Measurements from ENCODE around the gene OSBPL5.

Gene OSBPL5, protein sequence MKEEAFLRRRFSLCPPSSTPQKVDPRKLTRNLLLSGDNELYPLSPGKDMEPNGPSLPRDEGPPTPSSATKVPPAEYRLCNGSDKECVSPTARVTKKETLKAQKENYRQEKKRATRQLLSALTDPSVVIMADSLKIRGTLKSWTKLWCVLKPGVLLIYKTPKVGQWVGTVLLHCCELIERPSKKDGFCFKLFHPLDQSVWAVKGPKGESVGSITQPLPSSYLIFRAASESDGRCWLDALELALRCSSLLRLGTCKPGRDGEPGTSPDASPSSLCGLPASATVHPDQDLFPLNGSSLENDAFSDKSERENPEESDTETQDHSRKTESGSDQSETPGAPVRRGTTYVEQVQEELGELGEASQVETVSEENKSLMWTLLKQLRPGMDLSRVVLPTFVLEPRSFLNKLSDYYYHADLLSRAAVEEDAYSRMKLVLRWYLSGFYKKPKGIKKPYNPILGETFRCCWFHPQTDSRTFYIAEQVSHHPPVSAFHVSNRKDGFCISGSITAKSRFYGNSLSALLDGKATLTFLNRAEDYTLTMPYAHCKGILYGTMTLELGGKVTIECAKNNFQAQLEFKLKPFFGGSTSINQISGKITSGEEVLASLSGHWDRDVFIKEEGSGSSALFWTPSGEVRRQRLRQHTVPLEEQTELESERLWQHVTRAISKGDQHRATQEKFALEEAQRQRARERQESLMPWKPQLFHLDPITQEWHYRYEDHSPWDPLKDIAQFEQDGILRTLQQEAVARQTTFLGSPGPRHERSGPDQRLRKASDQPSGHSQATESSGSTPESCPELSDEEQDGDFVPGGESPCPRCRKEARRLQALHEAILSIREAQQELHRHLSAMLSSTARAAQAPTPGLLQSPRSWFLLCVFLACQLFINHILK

DNA sequence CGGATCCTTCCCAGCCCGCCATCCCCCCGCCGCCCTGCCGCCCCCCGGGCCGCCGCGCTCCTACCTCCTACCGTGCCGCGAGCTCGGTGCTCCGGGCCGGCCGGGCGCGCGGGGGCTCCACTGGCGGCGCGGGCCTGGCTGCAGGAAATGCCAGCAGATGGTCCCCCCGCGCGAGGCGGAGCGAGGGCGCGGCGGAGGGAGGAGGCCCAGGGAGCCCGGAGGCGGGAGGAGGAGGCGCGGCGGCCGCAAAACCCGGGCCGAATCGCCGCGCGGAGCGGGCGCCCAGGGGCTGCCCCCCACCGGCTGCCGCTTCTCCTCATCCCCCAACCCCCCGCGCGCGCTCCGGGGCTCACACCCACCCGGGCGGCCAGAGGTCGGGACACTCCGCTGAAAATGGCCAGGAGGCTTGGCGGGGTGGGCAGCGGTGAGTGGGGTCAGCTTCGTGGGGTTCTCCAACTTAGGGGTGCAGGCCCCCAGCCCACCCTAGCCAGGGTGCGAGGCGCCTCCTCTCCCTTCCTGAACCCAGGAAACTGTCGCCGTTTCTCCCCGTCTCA is at the start of gene OSBPL5:
Gene OSBPL5 (minus strand): TSS at position 159 of the 554 bp plus-strand sequence. CDS start 36,162 bp downstream, outside the sequence.
- DNase-seq = no peak

DNA sequence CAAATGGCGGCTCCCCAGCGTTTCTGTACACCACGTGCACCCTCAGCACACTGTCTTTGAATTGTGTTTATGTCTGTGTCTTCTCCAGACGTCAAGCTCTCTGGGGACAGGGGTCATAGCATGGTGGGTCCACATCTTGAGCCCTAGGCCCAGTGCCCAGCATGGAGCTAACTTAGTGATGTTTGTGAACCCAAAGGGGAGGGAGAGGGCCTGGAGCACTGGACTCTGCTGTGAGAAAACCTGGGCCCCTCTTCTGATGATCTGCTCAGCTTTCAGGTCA is 49.2 kb upstream of the OSBPL5 start:
- DNase-seq = no peak

GRCh38 chr11:3213659-3214419 is 48.7 kb upstream of the OSBPL5 start:
- DNase-seq = no peak

GRCh38 chr11:3208272-3208671 is 43.2 kb upstream of the OSBPL5 start:
- no peak for DNase-seq

DNA sequence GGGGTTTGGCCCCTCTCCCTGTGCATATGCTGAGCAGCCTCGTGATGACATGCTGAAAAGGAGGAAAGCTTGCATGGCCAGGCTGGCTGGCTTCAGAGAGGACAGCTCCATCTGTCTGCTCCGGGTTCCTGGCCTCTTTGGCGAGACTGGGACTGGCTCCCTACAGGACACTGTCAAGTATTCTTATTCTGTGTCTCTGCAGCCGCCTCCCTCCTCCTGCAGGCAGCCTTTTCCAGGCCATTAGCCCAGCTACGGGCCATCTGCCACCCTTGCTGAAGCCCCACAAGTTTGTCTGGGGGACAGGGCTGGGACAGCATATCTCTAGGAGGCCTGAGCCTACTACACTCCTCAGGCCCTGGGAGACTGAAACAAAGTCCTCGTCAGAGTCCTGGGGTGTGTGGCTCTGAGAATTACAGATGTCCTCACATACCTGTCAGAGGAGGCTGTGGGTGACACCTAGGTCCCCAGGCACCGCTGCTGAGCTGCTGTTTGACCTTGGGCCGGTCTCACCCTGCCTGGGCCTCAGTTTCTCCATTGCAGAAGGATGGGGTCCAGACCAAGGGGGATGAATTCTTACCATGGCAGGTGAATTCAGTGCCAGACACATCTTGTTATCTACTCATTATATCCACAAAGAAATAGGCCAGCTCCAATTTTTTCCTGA is 42.5 kb upstream of the OSBPL5 start:
- DNase-seq = no peak

DNA sequence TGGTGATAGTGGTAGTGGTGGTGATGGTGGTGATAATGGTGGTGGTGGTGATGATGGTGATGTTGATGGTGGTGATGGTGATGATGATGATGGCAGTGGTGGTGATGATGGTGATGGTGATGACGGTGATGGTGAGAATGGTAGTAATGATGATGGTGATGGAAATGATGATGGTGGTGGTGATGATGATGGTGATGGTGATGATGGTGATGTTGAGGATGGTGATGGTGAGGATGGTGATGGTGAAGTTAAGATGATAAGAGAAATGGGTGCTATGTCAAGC is 41.8 kb upstream of the OSBPL5 start:
- no peak for DNase-seq

- no peak for DNase-seq
Measured at GRCh38 chr11:3206156-3206921, 41.2 kb upstream of the OSBPL5 start.

DNA sequence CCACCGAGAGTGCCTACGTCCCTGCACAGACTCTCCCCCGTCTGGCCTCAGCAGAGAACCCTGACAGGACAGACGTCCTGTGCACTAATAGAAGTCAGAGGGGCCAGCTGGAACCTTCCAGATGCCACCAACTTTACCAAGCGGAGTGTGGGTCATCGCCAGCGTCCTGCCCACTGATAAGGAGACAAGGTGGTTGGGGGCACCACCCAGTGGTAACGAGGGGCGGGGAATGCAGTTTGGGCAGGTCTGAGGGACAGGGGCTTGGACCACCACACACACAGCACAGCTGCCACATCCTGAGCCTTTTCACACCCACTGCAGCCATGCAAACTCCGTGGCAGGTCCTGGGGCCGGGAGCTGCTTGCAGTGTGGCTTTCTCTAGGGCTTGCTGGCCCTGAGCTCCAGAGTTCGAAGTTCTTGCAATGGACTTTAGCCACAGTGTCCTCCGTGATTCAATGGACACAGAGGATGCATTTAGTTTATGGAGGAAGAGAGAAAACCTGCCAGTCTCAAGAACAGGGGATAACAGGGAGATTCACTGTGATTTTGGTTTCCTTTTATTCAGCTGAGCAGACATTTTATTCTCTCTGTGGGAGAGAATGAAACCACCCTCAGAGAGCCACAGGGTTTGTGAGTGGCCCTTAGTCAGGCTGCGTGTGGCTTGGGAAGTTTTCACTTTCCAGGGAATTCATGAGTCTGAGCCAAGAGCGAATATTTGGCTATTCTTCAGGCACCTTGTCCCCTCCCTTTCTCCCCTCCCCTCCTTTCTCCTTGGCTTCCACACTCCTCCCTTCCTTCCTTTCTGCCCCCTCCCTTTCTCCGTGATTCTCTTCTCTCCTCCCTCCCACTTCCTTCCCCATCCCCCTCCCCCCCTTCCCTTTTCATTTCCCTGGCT is 40.4 kb upstream of the OSBPL5 start:
- no peak for DNase-seq

- DNase-seq = no peak
Measured at GRCh38 chr11:3204141-3205015, 39.3 kb upstream of the OSBPL5 start.

- DNase-seq = no peak
Measured at GRCh38 chr11:3203221-3204043, 38.3 kb upstream of the OSBPL5 start.

DNA sequence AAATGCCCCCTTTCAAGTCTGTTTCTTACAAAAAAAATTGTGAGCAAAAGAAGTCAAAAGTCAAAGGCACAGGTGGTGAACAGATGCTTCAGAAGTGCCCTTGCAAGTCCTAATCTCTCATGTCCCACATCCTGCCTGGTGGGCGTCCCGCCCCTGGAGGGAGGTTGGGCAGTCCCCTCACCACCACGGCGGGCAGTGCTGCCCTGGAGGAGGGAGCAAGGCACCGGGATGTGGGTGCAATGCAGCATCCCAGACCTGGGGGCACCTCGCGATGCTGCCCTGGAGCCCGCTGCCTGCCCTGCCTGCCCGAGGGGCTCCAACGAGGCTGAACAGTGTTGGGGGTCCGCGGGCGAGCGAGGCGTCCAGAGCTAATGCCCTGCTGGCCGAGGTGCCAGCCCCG is 37.6 kb upstream of the OSBPL5 start:
- no peak for DNase-seq

DNA sequence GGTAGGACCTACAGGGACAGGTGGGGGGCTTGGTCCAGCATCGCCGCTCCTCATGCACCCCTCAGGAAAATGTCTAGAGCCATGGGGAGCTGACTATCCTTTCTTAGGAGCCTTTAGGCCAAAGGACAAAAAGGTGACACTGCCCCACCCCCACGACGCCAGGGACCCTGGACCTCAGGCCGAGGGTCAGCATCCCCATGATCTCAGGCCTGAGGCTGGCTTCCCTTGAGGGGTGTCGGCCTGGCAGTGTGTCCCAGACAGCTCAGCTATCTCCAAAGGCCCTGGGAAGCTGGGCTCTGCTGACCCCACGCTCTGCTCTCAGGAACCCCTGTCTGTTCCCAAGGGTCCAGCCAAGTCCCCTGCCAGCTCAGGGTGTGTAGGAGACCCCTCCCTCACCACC is 37.2 kb upstream of the OSBPL5 start:
- no peak for DNase-seq

- DNase-seq = no peak
Measured at GRCh38 chr11:3201677-3202181, 36.6 kb upstream of the OSBPL5 start.

GRCh38 chr11:3201112-3201581 is 36.0 kb upstream of the OSBPL5 start:
- no peak for DNase-seq

GRCh38 chr11:3200388-3201111 is 35.4 kb upstream of the OSBPL5 start:
- DNase-seq = no peak

GRCh38 chr11:3199537-3200295 is 34.6 kb upstream of the OSBPL5 start:
- DNase-seq = no peak

- no peak for DNase-seq
Measured at GRCh38 chr11:3198815-3199214, 33.7 kb upstream of the OSBPL5 start.
